ENCODE measurements around the gene INSIG1. TPM values are rescaled to one million over a fixed set of nuclear protein-coding genes. Genes with fewer than 3 reads are reported as not detected.

Gene INSIG1
- total RNA-seq, 4 donors from 2014 or later: 17.5 to 79.4 (median 29.8) TPM

DNA sequence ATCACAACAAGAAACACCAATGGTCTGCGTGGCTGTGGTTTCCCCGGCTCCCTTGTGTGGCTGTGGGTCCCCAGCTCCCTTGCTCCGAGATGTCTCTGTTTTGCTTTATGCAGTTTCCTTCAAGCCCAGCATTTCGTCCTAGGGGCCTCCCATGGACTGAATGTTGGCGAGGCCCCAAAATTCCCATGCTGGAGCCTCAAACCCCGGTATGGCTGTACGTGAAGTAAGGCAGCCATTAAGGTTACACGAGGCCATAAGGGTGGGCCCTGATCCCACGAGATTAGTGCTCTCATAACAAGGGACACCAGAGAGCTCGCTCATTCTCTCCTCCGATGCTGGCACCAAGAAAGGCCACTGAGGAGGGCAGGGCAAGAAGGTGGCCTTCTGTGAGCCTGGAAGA, 44.6 kb downstream of the INSIG1 start:
- H3K27me3 ChIP-seq: no peaks in the 10 kb centered on the region

DNA sequence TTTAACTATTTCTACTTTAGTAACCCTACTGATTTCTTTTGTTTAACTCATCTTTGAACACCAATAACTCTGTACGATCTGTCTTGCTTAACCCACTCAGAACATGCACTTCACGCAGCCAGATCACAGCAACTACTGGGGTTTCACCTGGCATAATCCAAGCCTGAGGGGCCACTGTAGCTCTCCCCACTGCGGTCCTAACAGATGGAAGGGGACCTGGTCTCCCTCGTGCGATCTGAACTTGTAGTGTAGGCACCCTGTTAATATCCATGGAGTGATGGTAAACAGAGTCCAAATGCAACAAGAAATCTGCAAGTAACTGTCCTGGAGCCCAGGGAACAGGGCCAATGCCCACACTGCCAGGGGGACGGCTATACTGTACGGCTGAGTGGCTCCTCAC, 45.5 kb downstream of the INSIG1 start:
- intact Hi-C loops (cut with DNase I): no loop called here
- Histone ChIP-seq H3K9me3 (no peaks in the 10 kb centered on the region), H3K36me3 (no peaks in the 10 kb centered on the region), H3K27me3 (no peaks in the 10 kb centered on the region), H3K27ac (no peak overlapping the region), H3K4me3 (replicated peaks in 1 of 3) (no peak overlapping the region), H3K4me1 (peaks cover 0 to 5% of the 10 kb centered on the region in 2 donors)
- no peak for TF ChIP-seq POLR2A (IDR thresholded peaks at IDR 0.05)
- TF ChIP-seq CTCF (IDR thresholded peaks at IDR 0.05): no peak
- DNase-seq: no peak
- WGBS, 2 donors: 69 to 76% methylated on average over 5 to 7 of the region's 7 CpGs

More for the DNA sequence above, 44.6 kb downstream of the INSIG1 start:
- no peak for DNase-seq
- Histone ChIP-seq H3K4me3 (replicated peaks in 1 of 3) (no peak overlapping the region), H3K27ac (no peak overlapping the region), H3K36me3 (no peaks in the 10 kb centered on the region), H3K9me3 (no peaks in the 10 kb centered on the region), H3K4me1 (peaks cover 0 to 8% of the 10 kb centered on the region in 2 donors)
- no peak for TF ChIP-seq POLR2A (IDR thresholded peaks at IDR 0.05)
- intact Hi-C loops (cut with DNase I): no loop called here
- 74 to 75% methylated on average over 11 of the region's 11 CpGs for WGBS, 2 donors

DNA sequence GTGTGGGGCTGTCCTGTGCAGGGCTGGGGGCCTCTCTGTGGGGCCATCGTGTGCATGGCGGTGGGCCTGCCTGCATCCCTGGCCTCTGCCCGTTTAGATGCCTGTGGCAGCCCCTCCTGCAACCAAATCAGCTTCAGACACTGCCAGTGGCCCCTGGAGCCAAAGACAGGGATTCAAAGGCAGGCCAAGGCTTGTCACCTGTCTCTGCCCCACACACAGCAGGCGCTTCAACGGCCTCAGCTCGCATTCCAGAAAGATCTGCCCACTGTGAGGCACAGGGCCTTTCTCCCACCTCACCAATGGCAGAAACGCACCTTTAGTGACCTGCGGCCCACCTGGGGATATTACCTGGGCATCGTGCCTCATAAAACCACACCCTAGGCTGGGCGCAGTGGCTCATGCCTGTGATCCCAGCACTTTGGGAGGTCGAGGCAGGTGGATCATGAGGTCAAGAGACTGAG, 46.0 kb downstream of the INSIG1 start:
- TF ChIP-seq POLR2A (IDR thresholded peaks at IDR 0.05) (no peak), CTCF (IDR thresholded peaks at IDR 0.05) (no peak)
- H3K27me3 ChIP-seq: no peaks in the 10 kb centered on the region
- H3K27ac ChIP-seq: no peak overlapping the region
- no peaks in the 10 kb centered on the region for H3K36me3 ChIP-seq
- H3K9me3 ChIP-seq: no peaks in the 10 kb centered on the region
- WGBS, 2 donors: 84 to 87% methylated on average over 8 to 10 of the region's 11 CpGs
- intact Hi-C loops (cut with DNase I): loop anchor here (2.0 kb wide), 2 partner anchors 153 to 417 kb away; no protein-coding TSS in a partner anchor
- H3K4me1 ChIP-seq: peaks cover 0 to 5% of the 10 kb centered on the region in 2 donors
- DNase-seq: no peak
- no peak overlapping the region for H3K4me3 ChIP-seq (replicated peaks in 1 of 3)

GRCh38 chr7:155344270-155344617, 46.6 kb downstream of the INSIG1 start:
- H3K4me3 ChIP-seq (replicated peaks in 1 of 3): no peak overlapping the region

DNA sequence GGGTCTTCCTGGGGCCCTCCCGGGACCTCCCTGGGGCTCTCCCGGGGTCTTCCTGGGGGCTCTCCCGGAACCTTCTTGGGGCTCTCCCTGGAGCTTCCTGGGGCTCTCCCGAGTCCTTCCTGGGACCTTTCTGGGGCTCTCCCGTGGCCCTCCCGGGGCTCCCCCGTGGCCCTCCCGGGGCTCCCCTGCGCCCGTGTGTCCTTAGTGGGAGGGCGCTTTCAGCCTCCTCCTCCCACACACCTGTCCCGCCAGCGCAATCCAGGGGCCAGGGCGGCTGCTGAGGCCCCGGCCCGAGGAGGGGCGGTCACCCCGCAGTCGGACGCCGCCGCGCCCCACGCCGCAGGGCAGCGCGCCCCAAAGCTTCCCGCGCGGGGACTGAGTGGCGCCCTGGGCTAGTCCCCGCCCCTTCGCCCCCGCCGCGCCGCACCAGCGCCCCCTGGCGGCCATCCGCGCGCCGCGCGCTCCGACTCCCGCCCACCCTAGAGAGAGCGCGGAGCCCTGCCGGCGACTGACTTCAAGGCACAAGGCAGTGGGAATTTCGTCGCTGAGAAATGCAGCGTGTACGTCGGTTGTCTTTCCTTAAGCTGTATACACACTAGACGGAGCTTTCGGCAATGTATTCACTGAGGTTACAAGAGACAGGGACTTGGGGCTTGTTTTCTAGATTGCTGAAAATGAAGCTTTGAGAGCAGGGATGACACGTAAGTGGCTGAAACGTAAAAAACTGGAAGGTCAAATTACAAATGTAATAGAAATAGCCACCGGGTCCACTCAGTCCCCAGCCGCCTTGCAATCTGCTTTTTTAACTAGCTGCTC, 47.1 kb downstream of the INSIG1 start:
- intact Hi-C loops (cut with DNase I): loop anchor here (2.0 kb wide), 2 partner anchors 154 to 418 kb away; no protein-coding TSS in a partner anchor
- H3K4me1 ChIP-seq: peaks cover 0 to 5% of the 10 kb centered on the region in 2 donors
- peak; percentile 67 to 73 for DNase-seq
- no peaks in the 10 kb centered on the region for H3K9me3 ChIP-seq
- no peak overlapping the region for H3K27ac ChIP-seq
- H3K36me3 ChIP-seq: no peaks in the 10 kb centered on the region
- WGBS, 2 donors: 9 to 10% methylated on average over 18 to 24 of the region's 62 CpGs
- peak; percentile 43 to 99 (median 92) for TF ChIP-seq CTCF (IDR thresholded peaks at IDR 0.05)
- no peak for TF ChIP-seq POLR2A (IDR thresholded peaks at IDR 0.05)
- peak overlapping the region in 1 of 3 donors; percentile 23 for H3K4me3 ChIP-seq (replicated peaks in 1 of 3)
- H3K27me3 ChIP-seq: no peaks in the 10 kb centered on the region

More at GRCh38 chr7:155344270-155344617, 46.6 kb downstream of the INSIG1 start:
- no peak for DNase-seq
- intact Hi-C loops (cut with DNase I): loop anchor here (2.0 kb wide), 2 partner anchors 153 to 417 kb away; no protein-coding TSS in a partner anchor
- no peaks in the 10 kb centered on the region for H3K36me3 ChIP-seq
- H3K9me3 ChIP-seq: no peaks in the 10 kb centered on the region
- peaks cover 0 to 5% of the 10 kb centered on the region in 2 donors for H3K4me1 ChIP-seq
- H3K27ac ChIP-seq: no peak overlapping the region
- TF ChIP-seq CTCF (IDR thresholded peaks at IDR 0.05) (no peak), POLR2A (IDR thresholded peaks at IDR 0.05) (no peak)
- H3K27me3 ChIP-seq: no peaks in the 10 kb centered on the region
- 52 to 54% methylated on average over 16 of the region's 16 CpGs for WGBS, 2 donors
